Measurements from ENCODE around the gene HINFP.
A peak's percentile ranks its signal among the peaks of the same experiment; 100 is the strongest.
"Not testable (repeated sequence)": the region's sequence is repeated elsewhere in the genome, so short reads cannot be mapped to it uniquely, and the experiment has no call there.

Gene HINFP

DNA sequence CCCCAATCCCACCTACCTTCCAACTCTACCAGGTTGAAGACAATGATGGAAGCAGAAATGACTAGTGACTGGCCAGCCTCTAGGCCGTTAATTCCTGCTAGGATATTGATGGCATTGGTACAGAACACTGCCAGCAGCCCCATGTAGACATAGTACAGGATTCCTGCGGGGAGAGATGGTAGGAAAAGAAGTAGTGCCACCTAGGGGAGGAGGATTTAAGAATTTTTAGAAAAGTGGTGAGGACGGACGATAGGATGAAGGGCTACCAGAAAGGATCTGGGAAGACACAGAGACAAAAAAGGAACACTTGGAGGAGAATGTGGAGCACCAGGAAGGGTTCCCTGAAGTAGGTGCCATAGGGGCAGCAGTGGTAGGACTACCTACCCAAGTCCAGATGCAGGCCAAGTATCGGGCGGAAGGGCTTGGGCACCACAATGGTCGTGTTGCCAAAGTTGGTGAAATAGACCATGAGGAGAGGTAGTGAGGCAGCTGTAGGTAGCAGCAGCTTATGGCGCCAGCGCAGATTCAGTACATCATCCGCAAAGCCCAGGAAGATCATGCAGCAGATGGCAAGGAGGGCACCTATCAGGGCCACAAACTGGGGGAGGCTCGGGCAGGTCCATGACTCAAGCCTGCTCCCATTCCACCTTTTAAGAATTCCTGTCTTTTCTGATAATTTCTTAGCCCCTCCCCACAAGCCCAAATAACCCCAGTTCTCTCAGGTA lies 21.0 kb upstream of the HINFP start:
- no peak for DNase-seq

DNA sequence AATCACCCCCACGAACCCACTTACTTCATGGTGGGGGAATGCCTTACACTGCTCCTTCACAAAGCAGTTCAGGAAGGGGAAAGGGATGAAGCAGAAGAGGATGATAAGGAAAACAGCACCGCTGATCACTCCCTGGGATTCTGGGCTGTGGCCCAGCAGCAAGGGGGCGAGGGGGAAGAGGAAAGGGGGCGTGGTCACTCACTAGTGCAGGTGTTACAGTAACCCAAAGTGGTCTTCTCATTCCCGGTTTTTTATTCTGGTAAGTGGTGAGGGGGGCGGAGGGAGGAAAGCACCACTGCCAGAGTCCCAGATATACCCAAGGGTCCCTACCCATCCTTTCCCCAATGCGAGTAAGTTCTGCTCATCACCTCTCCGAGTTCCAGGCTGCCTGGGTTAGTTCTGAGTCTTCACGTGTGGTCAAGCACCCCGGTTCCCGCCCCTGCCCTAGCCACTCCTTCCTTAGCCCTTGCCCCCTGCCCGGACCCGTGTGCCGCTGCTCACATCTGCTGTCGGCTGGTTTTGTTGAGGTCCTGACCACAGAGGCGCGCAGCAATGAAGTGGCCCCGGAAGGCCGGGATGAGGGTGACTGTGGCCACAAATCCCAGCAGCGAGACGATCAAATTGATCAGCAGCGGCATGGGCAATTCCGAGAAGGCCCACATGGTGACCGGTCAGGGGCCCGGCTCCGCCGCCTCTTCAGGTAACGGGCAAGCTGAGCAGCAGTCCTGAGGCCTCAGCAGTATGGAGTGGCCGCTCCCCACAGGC lies 20.2 kb upstream of the HINFP start:
- DNase-seq, result no peak

DNA sequence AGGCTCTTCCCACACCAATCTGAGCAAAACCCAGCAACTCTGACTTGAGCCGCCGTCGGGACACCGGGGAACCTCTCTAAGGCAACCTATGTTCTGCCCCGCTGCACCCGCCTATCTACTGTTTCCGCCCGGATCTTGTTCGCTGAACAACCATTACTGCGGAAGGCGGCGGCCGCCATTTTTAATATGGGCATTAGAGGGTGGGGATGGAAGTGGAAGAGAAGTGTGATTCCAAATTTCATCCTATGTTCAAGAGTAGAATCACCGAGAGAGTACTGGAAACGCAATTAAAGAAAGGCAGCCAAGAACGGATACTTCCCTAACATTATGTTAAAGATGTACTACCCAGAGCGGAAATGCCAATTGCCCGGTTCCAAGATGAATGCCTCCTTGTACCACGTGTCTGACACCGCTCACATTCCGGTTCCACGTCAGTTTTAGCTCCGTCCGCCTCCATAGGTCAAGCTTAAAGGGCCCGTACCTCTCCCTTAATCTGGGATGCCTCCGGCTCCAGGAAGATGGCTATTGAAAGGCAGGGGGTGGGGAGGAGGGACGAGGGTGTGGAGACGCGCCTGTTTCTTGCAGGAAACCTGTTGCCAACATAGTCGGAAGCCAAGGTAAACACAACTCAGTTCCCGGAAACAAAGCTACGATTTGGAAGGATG lies 19.5 kb upstream of the HINFP start, which contains the start of gene DPAGT1:
TSS of gene DPAGT1 (minus strand) at position 95 of the 665 bp plus-strand sequence. CDS start 198 bp downstream, outside the sequence.
- DNase-seq, result peak; percentile 79

DNA sequence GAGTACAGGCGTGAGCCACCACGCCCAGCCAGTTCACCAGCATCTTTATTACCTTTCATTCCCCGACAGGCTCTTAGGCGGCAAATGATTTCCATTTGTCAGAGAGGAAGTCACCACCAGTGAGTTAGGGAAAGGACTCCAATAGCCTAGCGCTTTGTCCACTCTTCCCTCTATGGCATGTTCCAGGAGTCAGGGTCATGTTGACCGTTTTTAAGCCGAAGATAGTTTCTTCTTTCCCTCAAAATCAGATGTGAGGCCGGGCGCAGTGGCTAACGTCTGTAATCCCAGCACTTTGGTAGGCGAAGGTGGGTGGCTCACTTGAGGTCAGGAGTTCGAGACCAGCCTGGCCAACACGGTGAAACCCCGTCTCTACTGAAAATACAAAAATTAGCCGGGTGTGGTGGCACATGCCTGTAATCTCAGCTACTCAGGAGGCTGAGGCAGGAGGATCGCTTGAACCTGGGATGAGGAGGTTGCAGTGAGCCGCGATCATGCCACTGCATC lies 18.2 kb upstream of the HINFP start:
- not testable (repeated sequence) for DNase-seq

DNA sequence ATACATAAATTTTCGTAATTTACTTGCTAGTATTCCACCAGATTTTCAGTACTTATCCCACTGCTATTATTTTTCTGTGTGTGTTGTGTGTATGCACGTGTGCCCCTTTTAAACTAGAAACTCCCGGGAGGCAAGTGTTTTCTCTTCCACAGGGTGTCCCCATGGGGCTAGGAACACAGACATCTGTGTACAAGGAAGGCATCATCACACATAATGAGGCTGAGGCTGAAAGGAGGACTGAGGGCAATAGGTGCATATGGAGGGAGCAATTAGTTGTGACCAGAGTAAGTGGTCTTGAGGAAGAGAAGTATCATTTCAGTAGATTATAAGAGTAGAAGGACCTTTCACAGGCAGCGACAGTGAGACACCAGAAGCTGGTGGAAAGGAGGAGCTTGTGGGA lies 17.6 kb upstream of the HINFP start:
- no peak for DNase-seq

DNA sequence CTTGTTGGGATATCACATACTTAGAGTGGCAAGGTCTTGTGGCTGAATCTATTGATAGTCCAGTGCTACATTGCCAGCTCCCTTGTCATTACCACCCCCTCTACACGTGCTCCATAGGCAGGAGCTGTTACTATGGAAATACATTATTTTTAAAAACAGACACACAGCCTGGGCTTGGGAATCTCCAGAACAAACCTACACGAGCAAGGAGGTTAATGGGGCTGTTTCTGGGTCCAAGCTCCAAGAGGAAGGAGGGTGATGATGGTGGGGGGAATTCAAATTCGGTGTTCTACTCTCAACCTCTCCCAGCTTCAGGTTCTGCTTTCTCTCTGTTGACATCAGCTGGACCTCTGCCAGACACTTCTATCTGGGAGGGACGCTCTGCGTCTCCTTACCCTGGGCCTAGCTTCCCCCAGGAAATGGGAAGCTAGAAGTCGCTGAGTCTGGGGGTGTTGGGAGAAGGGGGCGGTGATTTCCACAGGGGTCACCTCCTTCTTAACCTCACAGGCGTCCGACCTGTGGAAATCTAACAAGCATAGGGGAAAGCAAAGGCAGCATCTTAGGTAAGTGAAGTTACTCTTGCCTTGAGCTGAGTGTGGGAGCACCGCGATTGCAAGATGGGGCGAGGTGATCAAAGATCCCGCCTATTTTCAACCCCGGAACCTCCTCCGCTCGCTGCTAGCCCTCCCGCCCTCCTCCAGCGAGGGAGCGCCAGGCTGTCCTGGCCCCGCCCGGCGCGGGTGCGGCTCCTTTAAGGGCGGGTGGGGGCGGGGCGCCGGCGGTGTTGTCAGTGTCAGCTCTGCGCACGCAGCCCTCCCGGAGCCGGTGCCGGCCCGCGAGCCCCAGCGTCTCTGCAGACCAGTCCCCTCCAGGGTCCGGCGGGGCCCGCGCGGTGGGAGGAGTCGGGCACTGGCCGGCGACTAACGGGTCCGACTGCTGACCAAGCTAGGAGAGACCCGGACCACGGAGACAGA lies 14.5 kb upstream of the HINFP start, which contains the start of gene C2CD2L:
TSS of gene C2CD2L (plus strand) at position 781 of the 974 bp plus-strand sequence. CDS start 398 bp downstream, outside the sequence.
- peak; percentile 86 for DNase-seq

DNA sequence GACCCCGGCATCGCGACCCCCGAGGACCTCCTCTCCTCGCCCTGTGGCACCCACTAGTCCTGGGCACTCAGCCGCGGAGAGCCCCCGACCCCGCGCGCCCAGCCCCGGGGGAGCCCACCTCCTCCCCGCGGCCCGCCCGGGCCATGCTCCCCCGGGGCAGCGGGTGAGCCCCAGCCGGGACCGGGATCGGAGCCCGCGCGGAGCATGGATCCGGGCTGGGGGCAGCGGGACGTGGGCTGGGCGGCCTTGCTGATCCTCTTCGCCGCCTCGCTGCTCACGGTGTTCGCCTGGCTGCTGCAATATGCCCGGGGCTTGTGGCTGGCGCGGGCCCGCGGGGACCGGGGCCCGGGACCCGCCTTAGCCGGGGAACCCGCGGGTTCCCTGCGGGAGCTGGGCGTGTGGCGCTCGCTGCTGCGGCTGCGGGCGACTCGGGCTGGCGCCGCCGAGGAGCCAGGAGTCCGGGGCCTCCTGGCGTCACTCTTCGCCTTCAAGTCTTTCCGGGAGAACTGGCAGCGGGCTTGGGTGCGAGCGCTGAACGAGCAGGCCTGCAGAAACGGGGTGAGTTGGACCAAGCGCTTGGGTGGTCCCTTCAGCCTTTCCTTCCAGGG lies 13.7 kb upstream of the HINFP start:
- DNase-seq, result peak; percentile 14

DNA sequence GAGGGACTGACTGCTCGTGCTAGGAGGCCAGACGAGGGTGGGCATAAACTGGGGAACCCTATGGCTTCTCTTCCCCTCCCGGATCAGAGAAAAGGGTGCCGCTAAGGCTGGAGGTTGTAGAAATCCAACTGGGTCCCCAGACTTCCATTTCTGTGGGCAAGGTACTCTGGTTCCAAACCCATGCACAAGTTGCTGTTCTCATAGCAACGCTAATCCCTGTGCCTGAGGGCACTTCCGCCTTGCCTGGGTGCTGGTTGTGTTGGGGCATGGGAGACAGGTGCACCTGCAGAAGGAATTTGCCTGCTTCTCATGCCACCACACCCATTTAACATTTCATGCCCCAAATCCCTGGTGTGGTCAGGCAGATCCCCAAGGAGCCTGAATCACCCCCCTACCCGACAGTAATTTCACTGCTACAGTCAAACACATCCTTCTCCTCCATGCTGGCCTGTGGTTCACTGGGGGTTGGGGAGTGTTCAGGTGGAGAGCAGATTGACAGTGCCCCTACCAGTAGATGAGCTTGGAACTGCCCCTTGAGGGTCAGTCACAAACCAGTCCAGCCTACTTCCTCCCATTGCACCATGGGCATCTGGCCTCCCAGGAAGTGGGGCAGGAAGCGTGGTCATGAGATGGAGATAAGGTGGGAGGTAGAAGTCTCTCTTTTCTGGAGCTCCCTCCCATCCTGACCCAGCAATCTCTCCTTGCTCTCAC lies 13.1 kb upstream of the HINFP start:
- DNase-seq, result no peak

DNA sequence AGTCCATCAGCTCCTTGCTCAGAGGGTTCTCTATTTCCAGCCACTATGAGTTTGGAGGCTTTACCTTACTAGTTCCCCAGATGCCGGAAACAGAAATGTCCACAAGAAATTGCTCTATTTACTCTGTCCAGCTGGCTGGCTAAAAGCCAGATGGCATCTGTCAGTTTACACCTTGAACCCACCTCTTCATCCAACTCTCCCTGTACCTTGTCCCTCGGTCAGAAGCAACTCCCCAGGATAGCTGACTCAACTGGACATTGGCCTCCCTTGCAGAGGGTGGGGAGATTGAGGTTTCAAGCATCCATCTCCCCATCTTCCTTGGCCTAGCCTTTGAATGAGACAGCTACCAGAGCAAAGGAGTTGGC lies 12.5 kb upstream of the HINFP start:
- no peak for DNase-seq

DNA sequence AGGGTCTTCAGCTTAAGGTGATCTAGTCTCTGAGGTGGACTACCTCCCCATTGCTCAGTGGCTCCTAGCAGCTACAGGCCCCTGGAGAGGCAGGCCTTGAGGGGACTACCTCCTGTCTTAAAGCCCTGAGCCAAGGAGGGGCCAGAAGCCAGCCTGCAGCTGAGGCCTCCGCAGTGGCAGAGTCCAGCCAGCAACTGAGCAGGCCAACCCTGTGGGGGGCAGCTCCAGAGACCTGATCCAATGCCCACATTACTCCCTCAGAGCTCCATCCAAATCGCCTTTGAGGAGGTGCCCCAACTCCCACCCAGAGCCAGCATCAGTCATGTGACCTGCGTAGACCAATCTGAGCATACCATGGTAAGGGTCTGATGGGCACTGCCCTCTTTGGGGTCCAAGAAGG lies 11.5 kb upstream of the HINFP start:
- no peak for DNase-seq

DNA sequence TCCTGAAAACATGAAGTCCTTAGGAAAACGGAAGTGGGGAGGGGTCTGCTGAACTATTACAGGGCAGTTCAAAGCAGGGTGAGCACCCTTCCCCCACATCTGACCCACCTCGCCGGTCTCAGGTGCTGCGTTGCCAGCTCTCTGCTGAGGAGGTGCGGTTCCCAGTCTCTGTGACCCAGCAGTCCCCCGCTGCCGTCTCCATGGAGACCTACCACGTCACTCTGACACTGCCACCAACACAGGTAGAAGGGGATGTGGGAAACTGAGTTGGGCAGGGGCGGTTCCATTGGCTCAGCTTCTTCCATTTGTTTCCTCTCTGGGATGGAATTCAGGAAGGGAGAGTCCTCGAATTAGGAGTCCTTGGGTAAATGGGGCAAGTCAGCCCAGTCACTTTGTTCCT lies 10.9 kb upstream of the HINFP start:
- DNase-seq, result no peak

DNA sequence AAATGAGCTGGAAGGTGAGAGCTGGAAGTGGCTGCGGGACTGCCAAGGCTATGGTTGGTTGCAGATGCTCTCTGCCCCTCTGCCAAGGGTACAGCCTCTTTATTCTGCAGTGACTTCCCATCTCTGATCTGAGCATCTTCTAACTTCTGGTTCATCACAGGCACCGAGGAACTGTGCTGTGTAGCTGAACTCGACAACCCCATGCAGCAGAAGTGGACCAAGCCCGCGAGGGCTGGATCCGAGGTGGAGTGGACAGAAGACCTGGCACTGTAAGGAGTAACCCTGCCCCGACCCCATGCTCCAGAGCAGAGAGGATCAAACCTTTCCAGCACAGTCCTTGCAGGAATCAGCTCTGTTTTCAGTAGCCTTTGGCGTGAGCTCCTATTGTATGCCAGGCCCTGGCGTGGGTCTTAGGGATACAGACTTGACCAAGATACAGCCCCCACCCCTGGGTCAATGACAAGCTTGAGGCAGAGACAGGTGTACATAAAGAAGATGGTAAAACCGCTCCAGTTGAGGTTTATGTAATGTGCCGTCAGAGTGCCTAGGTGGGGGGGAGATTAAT lies 9.9 kb upstream of the HINFP start:
- no peak for DNase-seq

DNA sequence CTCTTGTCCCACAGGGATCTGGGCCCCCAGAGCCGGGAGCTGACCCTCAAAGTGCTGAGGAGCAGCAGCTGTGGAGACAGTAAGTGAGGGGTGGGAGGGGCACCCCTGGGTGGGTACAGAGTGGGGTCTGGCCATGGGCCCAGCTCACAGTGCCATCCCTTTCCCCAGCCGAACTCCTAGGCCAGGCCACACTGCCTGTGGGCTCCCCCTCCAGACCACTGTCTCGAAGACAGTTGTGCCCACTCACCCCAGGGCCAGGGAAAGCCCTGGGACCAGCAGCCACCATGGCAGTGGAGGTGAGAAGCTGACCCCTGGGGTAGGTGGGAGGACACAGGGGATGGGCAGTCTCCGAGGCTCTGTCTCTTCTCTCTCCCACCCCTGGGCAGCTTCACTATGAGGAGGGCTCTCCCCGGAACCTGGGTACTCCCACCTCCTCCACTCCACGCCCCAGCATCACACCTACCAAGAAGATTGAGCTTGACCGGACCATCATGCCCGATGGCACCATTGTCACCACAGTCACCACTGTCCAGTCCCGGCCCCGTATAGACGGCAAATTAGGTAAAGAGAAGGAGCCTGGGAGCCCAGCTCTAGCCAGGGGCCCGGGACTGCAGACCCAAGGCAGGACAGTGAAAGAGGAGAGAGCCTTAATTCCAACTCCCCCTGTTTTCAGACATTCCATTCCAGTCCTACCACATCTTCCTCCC lies 8.9 kb upstream of the HINFP start:
- no peak for DNase-seq

DNA sequence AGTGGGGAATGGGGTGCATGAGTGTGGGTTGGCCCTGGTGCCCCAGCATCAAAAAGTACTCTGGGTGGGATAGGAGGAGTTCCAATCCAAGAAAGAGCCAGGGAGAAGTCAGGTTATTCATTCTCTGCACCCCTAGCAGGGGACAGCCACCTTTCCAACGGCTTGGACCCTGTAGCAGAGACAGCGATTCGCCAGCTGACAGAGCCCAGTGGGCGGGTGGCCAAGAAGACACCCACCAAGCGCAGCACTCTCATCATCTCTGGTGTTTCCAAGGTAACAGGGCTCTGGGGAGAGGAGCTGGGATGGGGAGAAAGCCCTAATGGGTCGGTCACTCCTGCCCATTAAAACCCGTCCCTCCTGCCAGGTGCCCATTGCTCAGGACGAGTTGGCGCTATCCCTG lies 7.7 kb upstream of the HINFP start:
- no peak for DNase-seq

DNA sequence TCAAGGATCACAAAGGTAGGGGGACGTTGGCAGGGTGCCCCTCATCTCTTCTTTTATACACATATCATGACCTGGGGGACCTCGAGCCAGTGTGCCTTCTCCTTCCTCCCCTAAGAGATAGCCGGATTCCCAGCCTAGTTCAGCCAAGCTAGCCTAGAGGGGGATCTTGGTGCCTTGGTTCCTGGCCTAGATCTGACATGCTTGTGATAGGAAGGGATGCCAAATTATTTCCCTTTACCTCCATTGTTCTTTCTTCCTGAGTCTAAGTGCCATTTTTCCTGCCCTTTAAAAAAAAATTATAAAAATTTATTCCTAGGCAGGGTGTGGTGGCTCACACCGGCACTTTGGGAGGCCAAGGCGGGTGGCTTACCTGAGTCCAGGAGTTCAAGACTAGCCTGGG lies 7.0 kb upstream of the HINFP start:
- DNase-seq, result no peak

DNA sequence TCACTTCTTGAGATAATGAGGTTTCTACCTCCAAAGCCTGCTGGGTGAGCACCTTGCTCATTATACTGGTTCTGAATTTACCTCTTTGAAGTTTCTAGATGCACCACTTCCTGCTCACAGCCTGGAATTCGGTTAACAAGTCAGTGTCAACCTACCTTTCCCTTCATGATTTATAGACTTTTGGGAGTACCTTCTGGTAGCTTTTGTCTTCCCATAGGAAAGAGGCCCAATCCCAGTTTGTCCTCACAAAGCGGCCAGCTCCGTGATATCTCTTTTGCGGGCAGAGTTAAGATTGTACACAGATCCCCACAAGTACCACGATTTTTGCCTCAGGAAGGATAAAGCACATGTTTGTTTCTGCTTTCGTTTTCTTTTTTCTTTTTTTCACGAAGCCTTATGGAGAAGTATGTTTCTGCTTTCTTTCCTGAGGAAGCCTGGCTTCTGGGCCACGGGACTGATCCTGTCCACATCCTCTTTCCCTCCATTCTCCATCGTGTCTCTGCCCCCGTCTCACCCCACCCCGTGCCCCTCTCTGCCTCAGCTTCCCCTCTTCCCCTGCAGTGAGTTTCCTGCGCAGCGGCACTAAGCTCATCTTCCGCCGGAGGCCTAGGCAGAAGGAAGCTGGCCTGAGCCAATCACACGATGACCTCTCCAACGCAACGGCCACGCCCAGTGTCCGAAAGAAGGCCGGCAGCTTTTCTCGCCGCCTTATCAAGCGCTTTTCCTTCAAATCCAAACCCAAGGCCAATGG lies 5.7 kb upstream of the HINFP start:
- DNase-seq, result peak; percentile 33

DNA sequence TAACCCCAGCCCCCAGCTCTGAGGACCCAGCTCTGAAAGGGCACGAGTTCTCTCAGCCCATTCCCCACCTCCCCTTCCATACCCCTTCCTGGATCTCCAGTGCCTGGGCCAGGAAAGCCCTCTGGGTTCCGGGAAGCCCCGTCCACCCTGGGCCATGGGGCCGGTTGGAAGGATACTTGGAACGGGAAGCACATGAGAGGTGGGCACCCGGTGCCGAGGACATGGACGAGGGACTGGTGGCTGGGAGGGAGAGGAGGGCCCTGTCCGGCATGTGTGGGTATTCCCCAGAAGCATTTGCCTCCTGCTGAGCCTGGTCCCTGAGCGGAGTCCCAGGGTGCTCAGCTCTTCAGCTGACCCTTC lies 5.2 kb upstream of the HINFP start:
- no peak for DNase-seq

DNA sequence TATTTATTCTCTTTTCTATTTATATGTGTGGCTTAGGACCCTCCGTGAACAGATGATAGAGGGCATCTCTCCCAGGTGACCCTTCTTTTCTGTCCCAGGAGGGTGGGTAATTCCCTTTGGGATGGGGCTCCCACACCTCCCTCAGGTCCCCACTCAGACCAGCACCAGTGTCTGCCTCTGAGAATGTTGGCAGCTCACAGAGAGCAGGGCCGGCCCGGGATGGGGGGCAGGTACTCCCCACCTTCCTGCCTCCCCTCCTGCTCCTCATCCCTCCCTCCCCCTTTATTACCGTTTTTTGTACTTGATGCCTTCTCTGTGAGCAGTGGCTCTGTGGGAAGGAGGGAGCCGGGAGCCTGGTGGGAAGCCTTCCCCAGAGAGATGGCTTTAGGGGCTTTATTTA lies 4.8 kb upstream of the HINFP start:
- DNase-seq, result no peak

DNA sequence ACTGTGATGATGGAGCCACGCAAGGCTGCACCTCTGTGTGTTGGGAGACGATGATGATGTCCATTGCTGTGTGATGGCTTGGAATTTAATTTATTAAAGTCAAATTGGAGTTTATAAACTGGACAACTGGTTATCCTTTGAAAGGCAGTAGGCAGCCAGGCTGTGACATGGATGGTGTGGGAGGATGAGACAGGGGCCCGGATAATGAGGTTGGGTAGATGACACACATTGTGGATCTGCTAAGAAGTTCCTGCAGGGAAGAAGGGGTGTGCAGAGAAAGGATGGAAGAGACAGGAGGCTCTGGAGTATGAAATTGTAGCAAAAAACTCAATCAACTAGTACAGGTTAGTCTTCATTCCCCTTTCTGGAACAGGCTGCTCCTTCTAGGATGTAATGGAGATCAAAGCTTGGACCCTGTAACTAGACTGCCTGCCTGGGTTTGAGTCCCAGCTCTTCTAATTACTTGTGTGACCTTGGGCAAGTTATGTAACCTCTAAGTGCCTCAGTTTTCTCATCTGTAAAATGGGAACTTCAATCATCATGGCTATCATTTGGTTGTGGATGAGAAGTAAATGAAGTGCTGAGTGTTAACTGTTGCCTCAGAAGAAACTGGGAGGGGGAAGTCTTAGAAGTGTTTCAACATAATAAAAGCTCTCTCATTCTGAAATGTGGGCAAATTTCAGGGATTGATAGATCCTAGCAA lies 4.2 kb upstream of the HINFP start:
- DNase-seq, result no peak

Measured in stimulated activated CD4-positive, alpha-beta T cell treated with anti-CD3 and anti-CD28 coated beads, Interleukin-12 subunit alpha, Interleukin-12 subunit beta, amount 100 ng/mL, for 4 hours (primary cell).